ENCODE data around the gene CDH12.
"Not testable (repeated sequence)": the region's sequence is repeated elsewhere in the genome, so short reads cannot be mapped to it uniquely, and the experiment has no call there.

Gene CDH12

GRCh38 chr5:22557251-22557650 lies 295.9 kb downstream of the CDH12 start:
- Histone ChIP-seq H3K9ac (ENCODE audit: low read depth in 1 of 2, low read length in 2 of 2) (no peak overlapping the region), H3K4me1 (ENCODE audit: control insufficient read depth in 2 of 2, insufficient read depth in 2 of 2, low read length in 2 of 2) (no peaks in the 10 kb centered on the region), H3K27ac (ENCODE audit: low read depth in 2 of 2, low read length in 2 of 2) (no peak overlapping the region), H3K4me3 (ENCODE audit: low read length in 2 of 2) (no peak overlapping the region), H3K27me3 (ENCODE audit: control insufficient read depth in 2 of 2, insufficient read depth in 2 of 2, low read length in 2 of 2) (no peaks in the 10 kb centered on the region), H3K9me3 (ENCODE audit: control insufficient read depth in 2 of 2, low read length in 2 of 2) (peaks cover 0 to 2% of the 10 kb centered on the region in 2 donors), H3K36me3 (ENCODE audit: control insufficient read depth in 2 of 2, insufficient read depth in 2 of 2, low read length in 2 of 2) (no peaks in the 10 kb centered on the region)

DNA sequence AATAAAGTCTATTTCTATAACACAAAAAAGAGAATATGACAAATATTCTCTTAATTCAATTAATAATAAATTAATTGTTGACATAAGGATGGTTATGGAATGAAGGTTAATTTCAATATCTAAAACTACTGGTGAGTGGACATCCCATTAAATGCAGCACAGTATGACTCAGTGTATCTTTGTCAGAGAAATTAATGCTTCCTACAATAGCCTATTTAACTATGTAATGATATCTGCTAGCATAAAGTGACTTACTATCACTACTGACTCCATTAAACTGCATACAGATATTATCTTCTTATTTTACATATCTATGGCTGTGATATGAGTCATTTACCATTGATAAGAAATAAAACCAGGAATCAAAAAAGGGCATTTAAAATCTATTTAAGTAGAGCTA lies 298.7 kb downstream of the CDH12 start:
- Histone ChIP-seq H3K4me3 (ENCODE audit: low read length in 2 of 2) (no peak overlapping the region), H3K27me3 (ENCODE audit: control insufficient read depth in 2 of 2, insufficient read depth in 2 of 2, low read length in 2 of 2) (no peaks in the 10 kb centered on the region), H3K9me3 (ENCODE audit: control insufficient read depth in 2 of 2, low read length in 2 of 2) (peaks cover 0 to 2% of the 10 kb centered on the region in 2 donors), H3K9ac (ENCODE audit: low read depth in 1 of 2, low read length in 2 of 2) (no peak overlapping the region), H3K36me3 (ENCODE audit: control insufficient read depth in 2 of 2, insufficient read depth in 2 of 2, low read length in 2 of 2) (no peaks in the 10 kb centered on the region), H3K4me1 (ENCODE audit: control insufficient read depth in 2 of 2, insufficient read depth in 2 of 2, low read length in 2 of 2) (no peaks in the 10 kb centered on the region), H3K27ac (ENCODE audit: low read depth in 2 of 2, low read length in 2 of 2) (no peak overlapping the region)

DNA sequence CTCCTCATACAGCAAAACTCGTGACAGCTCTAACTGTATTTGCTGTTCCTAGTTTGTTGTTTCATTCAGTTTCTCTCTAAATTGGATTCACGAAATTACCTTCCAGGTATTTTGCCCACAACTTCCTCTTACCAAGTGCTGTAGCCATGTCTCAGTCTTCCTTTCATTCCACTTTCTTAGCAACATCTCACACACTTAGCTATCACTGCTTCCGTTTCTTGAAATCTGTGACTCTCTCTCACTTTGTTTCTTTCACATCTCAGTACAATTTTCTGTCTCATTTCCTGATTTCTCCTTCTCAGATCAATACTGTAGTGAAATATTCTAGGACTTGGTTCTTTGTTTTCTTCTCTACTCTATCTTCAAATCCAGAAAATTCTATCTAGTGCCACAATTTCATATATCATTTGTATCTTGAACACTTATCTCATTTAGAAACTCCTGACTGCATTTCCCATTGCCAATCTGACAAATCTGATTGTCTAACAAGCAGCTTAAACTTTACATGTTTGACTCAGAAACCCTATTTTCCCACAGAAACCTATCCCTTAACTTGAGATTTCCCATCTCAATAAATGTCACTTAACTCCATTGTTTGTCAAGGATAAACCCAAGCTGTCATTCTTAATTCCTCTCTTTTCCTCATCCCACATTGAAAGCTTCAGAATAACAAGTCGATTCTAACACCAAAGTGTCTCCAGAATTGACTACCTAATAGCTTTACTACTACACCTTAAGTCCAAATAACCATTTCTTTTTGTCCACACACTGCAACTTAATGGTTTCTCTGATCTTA lies 303.1 kb downstream of the CDH12 start:
- Histone ChIP-seq H3K4me1 (ENCODE audit: control insufficient read depth in 2 of 2, insufficient read depth in 2 of 2, low read length in 2 of 2) (no peaks in the 10 kb centered on the region), H3K36me3 (ENCODE audit: control insufficient read depth in 2 of 2, insufficient read depth in 2 of 2, low read length in 2 of 2) (no peaks in the 10 kb centered on the region), H3K9ac (ENCODE audit: low read depth in 1 of 2, low read length in 2 of 2) (no peak overlapping the region), H3K27me3 (ENCODE audit: control insufficient read depth in 2 of 2, insufficient read depth in 2 of 2, low read length in 2 of 2) (no peaks in the 10 kb centered on the region), H3K4me3 (ENCODE audit: low read length in 2 of 2) (no peak overlapping the region), H3K27ac (ENCODE audit: low read depth in 2 of 2, low read length in 2 of 2) (no peak overlapping the region), H3K9me3 (ENCODE audit: control insufficient read depth in 2 of 2, low read length in 2 of 2) (peaks cover 0 to 2% of the 10 kb centered on the region in 2 donors)

- no peak overlapping the region for H3K4me3 ChIP-seq (ENCODE audit: low read length in 2 of 2)
- no peaks in the 10 kb centered on the region for H3K4me1 ChIP-seq (ENCODE audit: control insufficient read depth in 2 of 2, insufficient read depth in 2 of 2, low read length in 2 of 2)
- H3K9ac ChIP-seq (ENCODE audit: low read depth in 1 of 2, low read length in 2 of 2) = no peak overlapping the region
- H3K9me3 ChIP-seq (ENCODE audit: control insufficient read depth in 2 of 2, low read length in 2 of 2) = no peaks in the 10 kb centered on the region
- H3K36me3 ChIP-seq (ENCODE audit: control insufficient read depth in 2 of 2, insufficient read depth in 2 of 2, low read length in 2 of 2) = no peaks in the 10 kb centered on the region
- H3K27me3 ChIP-seq (ENCODE audit: control insufficient read depth in 2 of 2, insufficient read depth in 2 of 2, low read length in 2 of 2) = no peaks in the 10 kb centered on the region
- H3K27ac ChIP-seq (ENCODE audit: low read depth in 2 of 2, low read length in 2 of 2) = no peak overlapping the region
These were observed 310.8 kb downstream of the CDH12 start for GRCh38 chr5:22542340-22542739.

- no peak overlapping the region for H3K9ac ChIP-seq (ENCODE audit: low read depth in 1 of 2, low read length in 2 of 2)
- H3K4me1 ChIP-seq (ENCODE audit: control insufficient read depth in 2 of 2, insufficient read depth in 2 of 2, low read length in 2 of 2) = no peaks in the 10 kb centered on the region
- H3K4me3 ChIP-seq (ENCODE audit: low read length in 2 of 2) = no peak overlapping the region
- H3K9me3 ChIP-seq (ENCODE audit: control insufficient read depth in 2 of 2, low read length in 2 of 2) = no peaks in the 10 kb centered on the region
- no peaks in the 10 kb centered on the region for H3K36me3 ChIP-seq (ENCODE audit: control insufficient read depth in 2 of 2, insufficient read depth in 2 of 2, low read length in 2 of 2)
- no peak overlapping the region for H3K27ac ChIP-seq (ENCODE audit: low read depth in 2 of 2, low read length in 2 of 2)
- no peaks in the 10 kb centered on the region for H3K27me3 ChIP-seq (ENCODE audit: control insufficient read depth in 2 of 2, insufficient read depth in 2 of 2, low read length in 2 of 2)
These were observed 312.1 kb downstream of the CDH12 start for GRCh38 chr5:22541037-22541436.

DNA sequence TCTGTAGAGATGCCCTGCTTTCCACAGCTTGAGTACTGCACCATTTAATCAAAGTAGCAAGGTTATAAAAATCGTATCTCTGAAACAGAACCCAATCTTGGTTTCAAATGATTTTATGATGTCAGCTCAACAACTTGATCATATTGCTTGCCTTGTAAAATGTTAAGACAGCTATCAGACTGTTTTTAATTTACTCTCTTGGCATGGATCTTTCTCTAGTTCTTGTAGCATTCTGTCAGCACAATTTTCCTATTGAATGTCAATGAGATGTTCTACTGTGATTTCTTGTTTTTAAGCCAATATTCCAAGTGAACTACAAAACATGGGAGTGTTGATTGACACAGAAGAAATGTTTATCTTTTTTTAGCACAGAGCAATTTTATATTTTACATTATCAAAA lies 313.4 kb downstream of the CDH12 start:
- Histone ChIP-seq H3K4me1 (ENCODE audit: control insufficient read depth in 2 of 2, insufficient read depth in 2 of 2, low read length in 2 of 2) (no peaks in the 10 kb centered on the region), H3K27me3 (ENCODE audit: control insufficient read depth in 2 of 2, insufficient read depth in 2 of 2, low read length in 2 of 2) (no peaks in the 10 kb centered on the region), H3K4me3 (ENCODE audit: low read length in 2 of 2) (no peak overlapping the region), H3K36me3 (ENCODE audit: control insufficient read depth in 2 of 2, insufficient read depth in 2 of 2, low read length in 2 of 2) (no peaks in the 10 kb centered on the region), H3K9ac (ENCODE audit: low read depth in 1 of 2, low read length in 2 of 2) (no peak overlapping the region), H3K9me3 (ENCODE audit: control insufficient read depth in 2 of 2, low read length in 2 of 2) (no peaks in the 10 kb centered on the region), H3K27ac (ENCODE audit: low read depth in 2 of 2, low read length in 2 of 2) (no peak overlapping the region)

GRCh38 chr5:22531986-22532385 lies 321.2 kb downstream of the CDH12 start:
- Histone ChIP-seq H3K4me3 (ENCODE audit: low read length in 2 of 2) (no peak overlapping the region), H3K27ac (ENCODE audit: low read depth in 2 of 2, low read length in 2 of 2) (no peak overlapping the region), H3K9ac (ENCODE audit: low read depth in 1 of 2, low read length in 2 of 2) (no peak overlapping the region), H3K4me1 (ENCODE audit: control insufficient read depth in 2 of 2, insufficient read depth in 2 of 2, low read length in 2 of 2) (no peaks in the 10 kb centered on the region), H3K36me3 (ENCODE audit: control insufficient read depth in 2 of 2, insufficient read depth in 2 of 2, low read length in 2 of 2) (no peaks in the 10 kb centered on the region), H3K27me3 (ENCODE audit: control insufficient read depth in 2 of 2, insufficient read depth in 2 of 2, low read length in 2 of 2) (no peaks in the 10 kb centered on the region), H3K9me3 (ENCODE audit: control insufficient read depth in 2 of 2, low read length in 2 of 2) (no peaks in the 10 kb centered on the region)

GRCh38 chr5:22521521-22521920 lies 331.6 kb downstream of the CDH12 start:
- Histone ChIP-seq H3K4me1 (ENCODE audit: control insufficient read depth in 2 of 2, insufficient read depth in 2 of 2, low read length in 2 of 2) (no peaks in the 10 kb centered on the region), H3K4me3 (ENCODE audit: low read length in 2 of 2) (no peak overlapping the region), H3K9ac (ENCODE audit: low read depth in 1 of 2, low read length in 2 of 2) (no peak overlapping the region), H3K27me3 (ENCODE audit: control insufficient read depth in 2 of 2, insufficient read depth in 2 of 2, low read length in 2 of 2) (no peaks in the 10 kb centered on the region), H3K36me3 (ENCODE audit: control insufficient read depth in 2 of 2, insufficient read depth in 2 of 2, low read length in 2 of 2) (no peaks in the 10 kb centered on the region), H3K9me3 (ENCODE audit: control insufficient read depth in 2 of 2, low read length in 2 of 2) (peaks cover 0 to 2% of the 10 kb centered on the region in 2 donors), H3K27ac (ENCODE audit: low read depth in 2 of 2, low read length in 2 of 2) (no peak overlapping the region)

- H3K4me1 ChIP-seq (ENCODE audit: control insufficient read depth in 2 of 2, insufficient read depth in 2 of 2, low read length in 2 of 2); H3K4me3 ChIP-seq (ENCODE audit: low read length in 2 of 2); H3K27ac ChIP-seq (ENCODE audit: low read depth in 2 of 2, low read length in 2 of 2); H3K9ac ChIP-seq (ENCODE audit: low read depth in 1 of 2, low read length in 2 of 2); H3K9me3 ChIP-seq (ENCODE audit: control insufficient read depth in 2 of 2, low read length in 2 of 2); H3K27me3 ChIP-seq (ENCODE audit: control insufficient read depth in 2 of 2, insufficient read depth in 2 of 2, low read length in 2 of 2); H3K36me3 ChIP-seq (ENCODE audit: control insufficient read depth in 2 of 2, insufficient read depth in 2 of 2, low read length in 2 of 2): not testable (repeated sequence)
These were observed 336.6 kb downstream of the CDH12 start for GRCh38 chr5:22516497-22516896.

GRCh38 chr5:22514231-22514630 lies 338.9 kb downstream of the CDH12 start:
- Histone ChIP-seq H3K4me1 (ENCODE audit: control insufficient read depth in 2 of 2, insufficient read depth in 2 of 2, low read length in 2 of 2) (no peaks in the 10 kb centered on the region), H3K4me3 (ENCODE audit: low read length in 2 of 2) (no peak overlapping the region), H3K27me3 (ENCODE audit: control insufficient read depth in 2 of 2, insufficient read depth in 2 of 2, low read length in 2 of 2) (no peaks in the 10 kb centered on the region), H3K27ac (ENCODE audit: low read depth in 2 of 2, low read length in 2 of 2) (no peak overlapping the region), H3K9me3 (ENCODE audit: control insufficient read depth in 2 of 2, low read length in 2 of 2) (no peaks in the 10 kb centered on the region), H3K36me3 (ENCODE audit: control insufficient read depth in 2 of 2, insufficient read depth in 2 of 2, low read length in 2 of 2) (no peaks in the 10 kb centered on the region), H3K9ac (ENCODE audit: low read depth in 1 of 2, low read length in 2 of 2) (no peak overlapping the region)

Data from mucosa of rectum (tissue), 2 donors.